Measurements from ENCODE around the gene ZNF436. TPM values are rescaled to one million over a fixed set of nuclear protein-coding genes. Genes with fewer than 3 reads are reported as not detected.

The ZNF436 gene
- total and polyA plus RNA-seq, 2 of the 13 experiments (the other 11 are each of a cell fraction or from before 2014, with no cell fraction given), result 4.3 to 9.9 TPM

- TF ChIP-seq NFAT5 (CRISPR knock-in tag; IDR thresholded peaks at IDR 0.05), result 0 out of 2 replicates have a peak, but pooled peaks have one; percentile 42
- TF ChIP-seq BORCS8-MEF2B (CRISPR knock-in tag; IDR thresholded peaks at IDR 0.05), result peak; percentile 43; the same call in 1 of the 2 replicates
- 0 out of 2 replicates have a peak, but pooled peaks have one; percentile 17 for TF ChIP-seq ZNF12 (CRISPR knock-in tag; IDR thresholded peaks at IDR 0.05)
- 0 out of 2 replicates have a peak, but pooled peaks have one; percentile 17 for TF ChIP-seq ZFP82 (CRISPR knock-in tag; IDR thresholded peaks at IDR 0.05; ENCODE audit: borderline replicate concordance)
- TF ChIP-seq RFXANK (CRISPR knock-in tag; IDR thresholded peaks at IDR 0.05), result no peak
- TF ChIP-seq SIN3A (IDR thresholded peaks at IDR 0.05; ENCODE audit: borderline replicate concordance, low read depth, low read length), result peak; percentile 22; the same call in 1 of the 2 replicates
- peak; percentile 44 for TF ChIP-seq AGO2 (optimal IDR thresholded peaks at IDR 0.05; ENCODE audit: low read depth, low read length)
- TF ChIP-seq, protein P1, sequence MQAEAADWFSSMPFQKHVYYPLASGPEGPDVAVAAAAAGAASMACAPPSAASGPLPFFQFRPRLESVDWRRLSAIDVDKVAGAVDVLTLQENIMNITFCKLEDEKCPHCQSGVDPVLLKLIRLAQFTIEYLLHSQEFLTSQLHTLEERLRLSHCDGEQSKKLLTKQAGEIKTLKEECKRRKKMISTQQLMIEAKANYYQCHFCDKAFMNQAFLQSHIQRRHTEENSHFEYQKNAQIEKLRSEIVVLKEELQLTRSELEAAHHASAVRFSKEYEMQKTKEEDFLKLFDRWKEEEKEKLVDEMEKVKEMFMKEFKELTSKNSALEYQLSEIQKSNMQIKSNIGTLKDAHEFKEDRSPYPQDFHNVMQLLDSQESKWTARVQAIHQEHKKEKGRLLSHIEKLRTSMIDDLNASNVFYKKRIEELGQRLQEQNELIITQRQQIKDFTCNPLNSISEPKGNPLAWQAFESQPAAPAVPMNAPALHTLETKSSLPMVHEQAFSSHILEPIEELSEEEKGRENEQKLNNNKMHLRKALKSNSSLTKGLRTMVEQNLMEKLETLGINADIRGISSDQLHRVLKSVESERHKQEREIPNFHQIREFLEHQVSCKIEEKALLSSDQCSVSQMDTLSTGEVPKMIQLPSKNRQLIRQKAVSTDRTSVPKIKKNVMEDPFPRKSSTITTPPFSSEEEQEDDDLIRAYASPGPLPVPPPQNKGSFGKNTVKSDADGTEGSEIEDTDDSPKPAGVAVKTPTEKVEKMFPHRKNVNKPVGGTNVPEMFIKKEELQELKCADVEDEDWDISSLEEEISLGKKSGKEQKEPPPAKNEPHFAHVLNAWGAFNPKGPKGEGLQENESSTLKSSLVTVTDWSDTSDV (CRISPR knock-in tag; IDR thresholded peaks at IDR 0.05), result 0 out of 2 replicates have a peak, but pooled peaks have one; percentile 44
- TF ChIP-seq TAF1 (CRISPR knock-in tag; IDR thresholded peaks at IDR 0.05), result peak; percentile 3; the same call in 1 of the 2 replicates
- TF ChIP-seq, protein P2, sequence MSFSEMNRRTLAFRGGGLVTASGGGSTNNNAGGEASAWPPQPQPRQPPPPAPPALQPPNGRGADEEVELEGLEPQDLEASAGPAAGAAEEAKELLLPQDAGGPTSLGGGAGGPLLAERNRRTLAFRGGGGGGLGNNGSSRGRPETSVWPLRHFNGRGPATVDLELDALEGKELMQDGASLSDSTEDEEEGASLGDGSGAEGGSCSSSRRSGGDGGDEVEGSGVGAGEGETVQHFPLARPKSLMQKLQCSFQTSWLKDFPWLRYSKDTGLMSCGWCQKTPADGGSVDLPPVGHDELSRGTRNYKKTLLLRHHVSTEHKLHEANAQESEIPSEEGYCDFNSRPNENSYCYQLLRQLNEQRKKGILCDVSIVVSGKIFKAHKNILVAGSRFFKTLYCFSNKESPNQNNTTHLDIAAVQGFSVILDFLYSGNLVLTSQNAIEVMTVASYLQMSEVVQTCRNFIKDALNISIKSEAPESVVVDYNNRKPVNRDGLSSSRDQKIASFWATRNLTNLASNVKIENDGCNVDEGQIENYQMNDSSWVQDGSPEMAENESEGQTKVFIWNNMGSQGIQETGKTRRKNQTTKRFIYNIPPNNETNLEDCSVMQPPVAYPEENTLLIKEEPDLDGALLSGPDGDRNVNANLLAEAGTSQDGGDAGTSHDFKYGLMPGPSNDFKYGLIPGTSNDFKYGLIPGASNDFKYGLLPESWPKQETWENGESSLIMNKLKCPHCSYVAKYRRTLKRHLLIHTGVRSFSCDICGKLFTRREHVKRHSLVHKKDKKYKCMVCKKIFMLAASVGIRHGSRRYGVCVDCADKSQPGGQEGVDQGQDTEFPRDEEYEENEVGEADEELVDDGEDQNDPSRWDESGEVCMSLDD (CRISPR knock-in tag; IDR thresholded peaks at IDR 0.05; ENCODE audit: borderline replicate concordance), result 0 out of 2 replicates have a peak, but pooled peaks have one; percentile 48
- TF ChIP-seq IRX3 (CRISPR knock-in tag; IDR thresholded peaks at IDR 0.05; ENCODE audit: borderline replicate concordance, low read depth), result 0 out of 2 replicates have a peak, but pooled peaks have one; percentile 14
- TF ChIP-seq SALL2 (CRISPR knock-in tag; IDR thresholded peaks at IDR 0.05), result 0 out of 2 replicates have a peak, but pooled peaks have one; percentile 7
- peak; percentile 9; the same call in 1 of the 2 replicates for TF ChIP-seq ZFX (CRISPR knock-in tag; IDR thresholded peaks at IDR 0.05; ENCODE audit: low read depth)
- TF ChIP-seq RAD21 (CRISPR knock-in tag; IDR thresholded peaks at IDR 0.05), result peak; percentile 23; the same call in 1 of the 2 replicates
- TF ChIP-seq RBM39 (IDR thresholded peaks at IDR 0.05; ENCODE audit: low read depth, low read length, poor library complexity, severe bottlenecking), result peak; percentile 1
- peak; percentile 88 for TF ChIP-seq ZFY (CRISPR knock-in tag; IDR thresholded peaks at IDR 0.05)
- 0 out of 2 replicates have a peak, but pooled peaks have one; percentile 15 for TF ChIP-seq ZNF296 (CRISPR knock-in tag; conservative IDR thresholded peaks at IDR 0.05)
These were observed 26.2 kb downstream of the ZNF436 start (continued) for GRCh38 chr1:23343221-23344110.

Measured in HepG2 (cell line).